SK-N-SH (cell line): ENCODE measurements around the gene PPIP5K1. TPM values are rescaled to one million over a fixed set of nuclear protein-coding genes. Genes with fewer than 3 reads are reported as not detected.

Experiments used
- CTCF ChIA-PET: fragments of 300-600, 350-600 bp; formaldehyde crosslinking; extraction: SDS; loops from one replicate; lab custom pipeline; 2021; lab: Yijun Ruan, JAX
- POLR2A ChIA-PET: fragments of 350-600 bp; sonication (Branson Sonifier 250); formaldehyde crosslinking; extraction: SDS; loops from one replicate; lab custom pipeline; 2020; ENCODE audit warnings: antibody characterized with exemption, inconsistent platforms; lab: Yijun Ruan, JAX
- DNase-seq: peaks from one replicate; pipeline ENCODE4 v3.0.0; 2012
- H2AFZ ChIP-seq: fragments of 200-600 bp; sonication (generic); 2 replicates; pipeline ENCODE4 v1.8.1; 2016; ENCODE audit warnings: antibody characterized with exemption, mild to moderate bottlenecking, low read depth
- H3F3A ChIP-seq: fragments of 200-600 bp; sonication (generic); replicated peaks from 2 replicates; pipeline ENCODE3; 2016; ENCODE audit warnings: antibody characterized with exemption, mild to moderate bottlenecking; ENCODE audit not compliant: insufficient read depth
- H3K27ac ChIP-seq, 2 experiments: fragments of 200-500 bp in 1 of 2; fragments of 200-600 bp in 1 of 2; sonication (Bioruptor generic) in 1 of 2; sonication (generic), shearing (Covaris generic) in 1 of 2; 2 replicates each; pipeline versions ENCODE4 v1.5.1 to v1.6.1; 2014 to 2016; ENCODE audit warnings: low read depth in 2 of 2, inconsistent platforms in 1 of 2, low read length in 1 of 2, mild to moderate bottlenecking in 1 of 2, mixed read lengths in 1 of 2
- H3K27me3 ChIP-seq: fragments of 200-600 bp; sonication (generic), shearing (Covaris generic); 2 replicates; pipeline ENCODE4 v1.6.1; 2016; ENCODE audit warnings: mixed run types; ENCODE audit not compliant: insufficient read depth
- H3K36me3 ChIP-seq, 2 experiments: fragments of 200-500 bp in 1 of 2; fragments of 200-600 bp in 1 of 2; sonication (Bioruptor generic) in 1 of 2; sonication (generic) in 1 of 2; replicated peaks in 1 of 2; 2 replicates each; pipeline versions ENCODE3 to v1.5.1; 2014 to 2016; ENCODE audit warnings: low read length in 1 of 2, mild to moderate bottlenecking in 1 of 2; ENCODE audit not compliant: insufficient read depth in 2 of 2, control insufficient read depth in 1 of 2
- H3K4me1 ChIP-seq, 2 experiments: fragments of 200-500 bp in 1 of 2; fragments of 200-600 bp in 1 of 2; sonication (Bioruptor generic) in 1 of 2; sonication (generic), shearing (Covaris generic) in 1 of 2; 2 replicates each; pipeline versions ENCODE4 v1.5.1 to v1.6.1; 2014 to 2016; ENCODE audit warnings: low read depth in 1 of 2, low read length in 1 of 2, mixed run types in 1 of 2; ENCODE audit not compliant: insufficient read depth in 2 of 2, control insufficient read depth in 1 of 2
- H3K4me2 ChIP-seq: fragments of 200-600 bp; sonication (generic), shearing (Covaris generic); 2 replicates; pipeline ENCODE4 v1.6.1; 2017; ENCODE audit warnings: mixed run types
- H3K4me3 ChIP-seq, 2 experiments: fragments of 200-500 bp in 1 of 2; fragments of 200-600 bp in 1 of 2; sonication (Bioruptor generic) in 1 of 2; sonication (generic), shearing (Covaris generic) in 1 of 2; 2 replicates each; pipeline versions ENCODE4 v1.5.1 to v1.8.1; 2014 to 2016; ENCODE audit warnings: low read depth in 2 of 2, inconsistent platforms in 1 of 2, low read length in 1 of 2, mild to moderate bottlenecking in 1 of 2, mixed read lengths in 1 of 2, moderate library complexity in 1 of 2
- H3K79me2 ChIP-seq: fragments of 200-600 bp; sonication (generic); 2 replicates; pipeline ENCODE4 v1.8.1; 2017; ENCODE audit warnings: mild to moderate bottlenecking; ENCODE audit not compliant: insufficient read depth
- H3K9ac ChIP-seq: fragments of 200-600 bp; sonication (generic); 2 replicates; pipeline ENCODE4 v1.6.1; 2017; ENCODE audit warnings: mixed run types
- H3K9me2 ChIP-seq: fragments of 200-600 bp; sonication (generic); 2 replicates; pipeline ENCODE4 v1.6.1; 2017; ENCODE audit warnings: mixed run types
- H3K9me3 ChIP-seq: fragments of 200-600 bp; sonication (generic); 2 replicates; pipeline ENCODE4 v1.6.1; 2017; ENCODE audit warnings: mixed run types, mild to moderate bottlenecking, moderate library complexity
- H4K20me1 ChIP-seq: fragments of 200-600 bp; sonication (generic); 2 replicates; pipeline ENCODE4 v1.6.1; 2017; ENCODE audit warnings: mild to moderate bottlenecking, mixed run types; ENCODE audit not compliant: insufficient read depth
- CHD2 ChIP-seq: fragments of 150-350 bp; IDR thresholded peaks from 2 replicates; pipeline ENCODE4 v1.6.1; 2018; ENCODE audit warnings: low read length; ENCODE audit not compliant: partially characterized antibody
- ELF1 ChIP-seq: IDR thresholded peaks from 2 replicates; pipeline ENCODE4 v1.4.0; 2012
- FOSL2 ChIP-seq: IDR thresholded peaks from 2 replicates; pipeline ENCODE4 v1.4.0; 2012; ENCODE audit warnings: low read depth, mild to moderate bottlenecking, moderate library complexity, borderline replicate concordance
- FOXM1 ChIP-seq: IDR thresholded peaks from 2 replicates; pipeline ENCODE4 v1.4.0; 2012; ENCODE audit warnings: low read depth, mild to moderate bottlenecking
- NRF1 ChIP-seq: IDR thresholded peaks from 2 replicates; pipeline ENCODE4 v1.6.1; 2012; ENCODE audit warnings: low read depth, mild to moderate bottlenecking, low read length
- POLR2AphosphoS5 ChIP-seq: IDR thresholded peaks from 2 replicates; pipeline ENCODE4 v1.6.1; 2012; ENCODE audit warnings: low read depth, low read length
- RCOR1 ChIP-seq: fragments of 150-350 bp; IDR thresholded peaks from 2 replicates; pipeline ENCODE4 v1.6.1; 2017; ENCODE audit warnings: antibody characterized with exemption, low read length
- RFX5 ChIP-seq: IDR thresholded peaks from 2 replicates; pipeline ENCODE4 v1.6.1; 2012; ENCODE audit warnings: mild to moderate bottlenecking, improper control_type of control experiment, low read length
- RXRA ChIP-seq: IDR thresholded peaks from 2 replicates; pipeline ENCODE4 v1.4.0; 2012; ENCODE audit warnings: low read depth, mild to moderate bottlenecking, borderline replicate concordance
- SIN3A ChIP-seq: IDR thresholded peaks from 2 replicates; pipeline ENCODE4 v1.6.1; 2012; ENCODE audit warnings: low read depth, mild to moderate bottlenecking, low read length, moderate library complexity, borderline replicate concordance
- SMC3 ChIP-seq: IDR thresholded peaks from 2 replicates; pipeline ENCODE4 v1.6.1; 2012; ENCODE audit warnings: low read depth, low read length, improper control_type of control experiment
- YY1 ChIP-seq: IDR thresholded peaks from 2 replicates; pipeline ENCODE4 v1.4.0; 2012; ENCODE audit warnings: low read depth, mild to moderate bottlenecking
- WGBS: methylation state at CpG from one replicate; pipeline ENCODE4 v1.1.6; 2017; ENCODE audit warnings: low lambda C conversion rate; 5-methylcytosine and 5-hydroxymethylcytosine counted together
- polyA plus RNA-seq, 3 experiments: library from polyadenylated mRNA; depleted of rRNA; stranded (reverse); fragments of >200 nt; gene quantifications; 2 replicates each; pipeline ENCODE4 v1.2.3, GENCODE V29; 2012
- TF ChIP-seq, protein P1 (sequence below): IDR thresholded peaks from 2 replicates; pipeline ENCODE4 v1.6.1; 2012; ENCODE audit warnings: mild to moderate bottlenecking, low read depth, low read length, moderate library complexity
- TF ChIP-seq, protein P2 (sequence below): IDR thresholded peaks from 2 replicates; pipeline ENCODE4; 2012
- TF ChIP-seq, protein P3 (sequence below): fragments of 150-350 bp; IDR thresholded peaks from 2 replicates; pipeline ENCODE4 v1.6.1; 2017; ENCODE audit warnings: antibody characterized with exemption, low read length, low read depth, borderline replicate concordance
- TF ChIP-seq, protein P4 (sequence below): fragments of 150-350 bp; IDR thresholded peaks from 2 replicates; pipeline ENCODE4 v1.6.1; 2016; ENCODE audit warnings: mild to moderate bottlenecking, low read depth, low read length

Gene PPIP5K1
- polyA plus RNA-seq, 1 of the 3 experiments (the other 2 are of a cell fraction), result 28.5 TPM

DNA sequence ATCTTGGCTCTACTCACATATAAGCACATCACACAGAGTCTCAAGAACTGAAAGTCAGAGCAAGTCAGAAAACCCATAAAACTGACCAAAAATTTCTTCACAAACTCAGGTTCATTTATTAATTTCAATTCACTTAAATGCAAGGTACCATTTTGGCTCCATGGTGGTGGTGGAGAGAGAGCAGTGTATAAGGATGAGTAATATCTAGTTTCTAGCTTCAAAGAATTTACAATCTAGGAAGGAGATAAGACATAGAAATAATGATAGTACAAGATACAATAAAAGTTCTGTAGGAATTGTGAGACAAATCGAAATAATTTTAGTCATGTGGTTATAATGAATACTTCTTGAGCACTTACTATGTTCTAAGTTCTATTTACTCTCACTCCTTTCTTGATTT, 90.4 kb downstream of the PPIP5K1 start:
- no peak for DNase-seq
- POLR2A ChIA-PET, result no interaction called here
- Histone ChIP-seq H3K27me3 (no peaks in the 10 kb centered on the region), H3K4me1 (no peaks in the 10 kb centered on the region), H2AFZ (no peak overlapping the region), H3K27ac (no peak overlapping the region), H3K79me2 (no peaks in the 10 kb centered on the region), H3K9me3 (no peaks in the 10 kb centered on the region), H3K9me2 (no peaks in the 10 kb centered on the region), H3K4me3 (no peak overlapping the region), H3K36me3 (no peaks in the 10 kb centered on the region), H3F3A (no peaks in the 10 kb centered on the region), H3K4me2 (no peak overlapping the region), H3K9ac (no peak overlapping the region), H4K20me1 (no peaks in the 10 kb centered on the region)
- WGBS, result 61% methylated on average over 1 of the region's 1 CpG
- no peak for TF ChIP-seq FOXM1
- no peak for TF ChIP-seq RXRA
- TF ChIP-seq FOSL2, result no peak
- no peak for TF ChIP-seq ELF1
- no peak for TF ChIP-seq SMC3
- no peak for TF ChIP-seq SIN3A
- TF ChIP-seq, protein P1, sequence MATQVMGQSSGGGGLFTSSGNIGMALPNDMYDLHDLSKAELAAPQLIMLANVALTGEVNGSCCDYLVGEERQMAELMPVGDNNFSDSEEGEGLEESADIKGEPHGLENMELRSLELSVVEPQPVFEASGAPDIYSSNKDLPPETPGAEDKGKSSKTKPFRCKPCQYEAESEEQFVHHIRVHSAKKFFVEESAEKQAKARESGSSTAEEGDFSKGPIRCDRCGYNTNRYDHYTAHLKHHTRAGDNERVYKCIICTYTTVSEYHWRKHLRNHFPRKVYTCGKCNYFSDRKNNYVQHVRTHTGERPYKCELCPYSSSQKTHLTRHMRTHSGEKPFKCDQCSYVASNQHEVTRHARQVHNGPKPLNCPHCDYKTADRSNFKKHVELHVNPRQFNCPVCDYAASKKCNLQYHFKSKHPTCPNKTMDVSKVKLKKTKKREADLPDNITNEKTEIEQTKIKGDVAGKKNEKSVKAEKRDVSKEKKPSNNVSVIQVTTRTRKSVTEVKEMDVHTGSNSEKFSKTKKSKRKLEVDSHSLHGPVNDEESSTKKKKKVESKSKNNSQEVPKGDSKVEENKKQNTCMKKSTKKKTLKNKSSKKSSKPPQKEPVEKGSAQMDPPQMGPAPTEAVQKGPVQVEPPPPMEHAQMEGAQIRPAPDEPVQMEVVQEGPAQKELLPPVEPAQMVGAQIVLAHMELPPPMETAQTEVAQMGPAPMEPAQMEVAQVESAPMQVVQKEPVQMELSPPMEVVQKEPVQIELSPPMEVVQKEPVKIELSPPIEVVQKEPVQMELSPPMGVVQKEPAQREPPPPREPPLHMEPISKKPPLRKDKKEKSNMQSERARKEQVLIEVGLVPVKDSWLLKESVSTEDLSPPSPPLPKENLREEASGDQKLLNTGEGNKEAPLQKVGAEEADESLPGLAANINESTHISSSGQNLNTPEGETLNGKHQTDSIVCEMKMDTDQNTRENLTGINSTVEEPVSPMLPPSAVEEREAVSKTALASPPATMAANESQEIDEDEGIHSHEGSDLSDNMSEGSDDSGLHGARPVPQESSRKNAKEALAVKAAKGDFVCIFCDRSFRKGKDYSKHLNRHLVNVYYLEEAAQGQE, result no peak
- TF ChIP-seq YY1, result no peak
- TF ChIP-seq, protein P2, sequence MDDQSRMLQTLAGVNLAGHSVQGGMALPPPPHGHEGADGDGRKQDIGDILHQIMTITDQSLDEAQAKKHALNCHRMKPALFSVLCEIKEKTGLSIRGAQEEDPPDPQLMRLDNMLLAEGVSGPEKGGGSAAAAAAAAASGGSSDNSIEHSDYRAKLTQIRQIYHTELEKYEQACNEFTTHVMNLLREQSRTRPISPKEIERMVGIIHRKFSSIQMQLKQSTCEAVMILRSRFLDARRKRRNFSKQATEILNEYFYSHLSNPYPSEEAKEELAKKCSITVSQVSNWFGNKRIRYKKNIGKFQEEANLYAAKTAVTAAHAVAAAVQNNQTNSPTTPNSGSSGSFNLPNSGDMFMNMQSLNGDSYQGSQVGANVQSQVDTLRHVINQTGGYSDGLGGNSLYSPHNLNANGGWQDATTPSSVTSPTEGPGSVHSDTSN, result no peak
- no peak for TF ChIP-seq POLR2AphosphoS5
- TF ChIP-seq, protein P3, sequence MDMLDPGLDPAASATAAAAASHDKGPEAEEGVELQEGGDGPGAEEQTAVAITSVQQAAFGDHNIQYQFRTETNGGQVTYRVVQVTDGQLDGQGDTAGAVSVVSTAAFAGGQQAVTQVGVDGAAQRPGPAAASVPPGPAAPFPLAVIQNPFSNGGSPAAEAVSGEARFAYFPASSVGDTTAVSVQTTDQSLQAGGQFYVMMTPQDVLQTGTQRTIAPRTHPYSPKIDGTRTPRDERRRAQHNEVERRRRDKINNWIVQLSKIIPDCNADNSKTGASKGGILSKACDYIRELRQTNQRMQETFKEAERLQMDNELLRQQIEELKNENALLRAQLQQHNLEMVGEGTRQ, result no peak
- TF ChIP-seq CHD2, result no peak
- TF ChIP-seq, protein P4, sequence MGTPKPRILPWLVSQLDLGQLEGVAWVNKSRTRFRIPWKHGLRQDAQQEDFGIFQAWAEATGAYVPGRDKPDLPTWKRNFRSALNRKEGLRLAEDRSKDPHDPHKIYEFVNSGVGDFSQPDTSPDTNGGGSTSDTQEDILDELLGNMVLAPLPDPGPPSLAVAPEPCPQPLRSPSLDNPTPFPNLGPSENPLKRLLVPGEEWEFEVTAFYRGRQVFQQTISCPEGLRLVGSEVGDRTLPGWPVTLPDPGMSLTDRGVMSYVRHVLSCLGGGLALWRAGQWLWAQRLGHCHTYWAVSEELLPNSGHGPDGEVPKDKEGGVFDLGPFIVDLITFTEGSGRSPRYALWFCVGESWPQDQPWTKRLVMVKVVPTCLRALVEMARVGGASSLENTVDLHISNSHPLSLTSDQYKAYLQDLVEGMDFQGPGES, result no peak
- no peak for TF ChIP-seq NRF1
- no peak for TF ChIP-seq RFX5
- TF ChIP-seq RCOR1, result no peak
- CTCF ChIA-PET, result interaction anchor here (1.2 to 1.6 kb wide), 2 partner anchors 15 to 16 kb away, joined by 3 to 7 read pairs; no protein-coding TSS in a partner anchor
